ENCODE results near the gene SALL1.

DNA sequence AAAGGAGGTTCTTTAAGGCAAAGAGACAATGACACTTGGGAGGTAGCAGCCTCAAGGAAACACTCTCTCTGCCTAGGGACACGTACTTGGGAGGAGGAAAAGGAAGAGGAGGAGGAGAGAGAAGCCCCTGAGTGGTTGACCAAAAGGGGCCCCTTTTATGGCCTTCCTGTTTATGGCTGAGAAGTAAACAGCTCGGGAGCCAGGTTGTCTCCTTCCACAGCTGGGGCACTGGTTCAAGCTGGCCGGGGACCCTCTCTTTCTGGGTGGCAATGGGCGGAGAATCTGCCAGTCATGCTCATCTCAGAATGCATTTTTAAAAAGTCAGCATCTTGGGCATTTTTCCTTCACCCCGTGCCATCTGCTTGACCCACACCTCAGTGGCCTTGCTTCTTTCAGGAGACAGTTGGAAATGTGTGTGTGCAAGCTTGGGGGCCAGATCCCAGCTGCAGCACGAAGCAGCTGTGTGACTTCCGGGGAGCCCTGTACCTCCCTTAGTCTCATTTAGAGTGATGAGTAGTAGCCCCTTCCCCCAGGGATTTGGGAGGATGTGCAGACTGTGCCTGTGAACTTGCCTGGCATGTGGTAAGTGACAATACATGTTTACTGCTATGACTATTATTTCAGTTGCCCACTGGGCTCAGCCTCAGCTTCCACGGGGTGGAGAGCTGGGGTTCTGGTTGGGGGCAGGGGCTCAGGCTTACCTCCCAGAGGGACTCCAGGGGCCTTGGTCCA, 33.8 kb upstream of the SALL1 start:
- TF ChIP-seq, protein P1, sequence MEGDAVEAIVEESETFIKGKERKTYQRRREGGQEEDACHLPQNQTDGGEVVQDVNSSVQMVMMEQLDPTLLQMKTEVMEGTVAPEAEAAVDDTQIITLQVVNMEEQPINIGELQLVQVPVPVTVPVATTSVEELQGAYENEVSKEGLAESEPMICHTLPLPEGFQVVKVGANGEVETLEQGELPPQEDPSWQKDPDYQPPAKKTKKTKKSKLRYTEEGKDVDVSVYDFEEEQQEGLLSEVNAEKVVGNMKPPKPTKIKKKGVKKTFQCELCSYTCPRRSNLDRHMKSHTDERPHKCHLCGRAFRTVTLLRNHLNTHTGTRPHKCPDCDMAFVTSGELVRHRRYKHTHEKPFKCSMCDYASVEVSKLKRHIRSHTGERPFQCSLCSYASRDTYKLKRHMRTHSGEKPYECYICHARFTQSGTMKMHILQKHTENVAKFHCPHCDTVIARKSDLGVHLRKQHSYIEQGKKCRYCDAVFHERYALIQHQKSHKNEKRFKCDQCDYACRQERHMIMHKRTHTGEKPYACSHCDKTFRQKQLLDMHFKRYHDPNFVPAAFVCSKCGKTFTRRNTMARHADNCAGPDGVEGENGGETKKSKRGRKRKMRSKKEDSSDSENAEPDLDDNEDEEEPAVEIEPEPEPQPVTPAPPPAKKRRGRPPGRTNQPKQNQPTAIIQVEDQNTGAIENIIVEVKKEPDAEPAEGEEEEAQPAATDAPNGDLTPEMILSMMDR (IDR thresholded peaks at IDR 0.05), result no peak
- TF ChIP-seq POLR2A (IDR thresholded peaks at IDR 0.05), result no peak

Measured in uterus (tissue), 2 donors.